NCI-H345 treated with DMSO at 0.1 percent for 48 hours (cell line): ENCODE data around the gene FGF21.
"Not testable (repeated sequence)": the region's sequence is repeated elsewhere in the genome, so short reads cannot be mapped to it uniquely, and the experiment has no call there.

Experiments used
- DNase-seq: peaks from one replicate; lab custom pipeline; 2025; ENCODE audit not compliant: unreplicated experiment; lab: John Stamatoyannopoulos, UW

FGF21 gene

GRCh38 chr19:48751845-48752495, 3.4 kb upstream of the FGF21 start:
- DNase-seq: no peak

- peak; percentile 77 for DNase-seq
Measured at GRCh38 chr19:48752496-48753365, 2.6 kb upstream of the FGF21 start, which contains the start of gene FUT1. Gene FUT1 (minus strand): TSS chr19:48752641. CDS start chr19:48751281, 1,360 bp downstream.

- no peak for DNase-seq
Measured at GRCh38 chr19:48755787-48756186, 463 bp downstream of the FGF21 start.

GRCh38 chr19:48756212-48756611, 888 bp downstream of the FGF21 start:
- DNase-seq: no peak

GRCh38 chr19:48756686-48757085, 1.4 kb downstream of the FGF21 start:
- no peak for DNase-seq

GRCh38 chr19:48757089-48757675, 1.9 kb downstream of the FGF21 start:
- DNase-seq: no peak

- DNase-seq: no peak
Measured at GRCh38 chr19:48757741-48758144, 2.4 kb downstream of the FGF21 start.

GRCh38 chr19:48760504-48761205, 5.3 kb downstream of the FGF21 start:
- no peak for DNase-seq

- DNase-seq: not testable (repeated sequence)
Measured at GRCh38 chr19:48765816-48766215, 10.5 kb downstream of the FGF21 start.

- DNase-seq: not testable (repeated sequence)
Measured at GRCh38 chr19:48768171-48768753, 12.9 kb downstream of the FGF21 start.

GRCh38 chr19:48768994-48769713, 13.8 kb downstream of the FGF21 start:
- no peak for DNase-seq

GRCh38 chr19:48770266-48770665, 14.9 kb downstream of the FGF21 start:
- no peak for DNase-seq

- no peak for DNase-seq
Measured at GRCh38 chr19:48770734-48771472, 15.6 kb downstream of the FGF21 start.

GRCh38 chr19:48772503-48772953, 17.2 kb downstream of the FGF21 start:
- DNase-seq: no peak

GRCh38 chr19:48777139-48777538, 21.8 kb downstream of the FGF21 start:
- no peak for DNase-seq

GRCh38 chr19:48777720-48778119, 22.4 kb downstream of the FGF21 start:
- DNase-seq: no peak

GRCh38 chr19:48779636-48780035, 24.3 kb downstream of the FGF21 start:
- no peak for DNase-seq

GRCh38 chr19:48780631-48781391, 25.5 kb downstream of the FGF21 start:
- DNase-seq: no peak

GRCh38 chr19:48784527-48784926, 29.2 kb downstream of the FGF21 start:
- no peak for DNase-seq
